HL-60/S4 treated with retinoic acid at 250 ng/mL for 4 days and 3 days (cell line): Measurements from ENCODE around the gene IL18RAP.

Experiments
- in situ Hi-C: fragments of 300-500 bp; cut with MboI; formaldehyde crosslinking; loops from 2 replicates; pipeline ENCODE4 v1.7.0; 2022; ENCODE audit warnings: low sequenced_read_pairs

IL18RAP gene

GRCh38 chr2:102492006-102492405 lies 69.0 kb downstream of the IL18RAP start:
- in situ Hi-C loops, result no loop called here

- in situ Hi-C loops, result no loop called here
These were observed 71.6 kb downstream of the IL18RAP start for GRCh38 chr2:102494570-102494969.

DNA sequence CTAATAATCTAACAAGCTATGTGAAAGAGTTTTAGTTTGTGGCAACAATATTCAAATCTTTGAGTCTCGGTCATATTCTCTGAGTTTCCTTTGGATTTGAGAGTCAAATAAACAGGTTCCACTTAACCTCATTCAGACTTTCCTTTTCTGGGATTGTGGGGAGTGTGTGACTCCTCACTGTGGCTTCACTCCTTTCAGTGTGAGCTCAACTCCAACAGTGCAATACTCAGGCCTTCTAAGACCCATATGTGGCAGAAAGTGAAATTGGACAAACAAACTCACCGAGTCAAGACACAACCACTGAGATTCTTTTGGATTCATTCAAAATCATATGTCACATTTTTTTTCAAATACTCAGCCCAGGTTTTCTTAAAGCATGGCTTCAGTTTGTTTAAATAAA lies 75.5 kb downstream of the IL18RAP start:
- in situ Hi-C loops, result no loop called here

DNA sequence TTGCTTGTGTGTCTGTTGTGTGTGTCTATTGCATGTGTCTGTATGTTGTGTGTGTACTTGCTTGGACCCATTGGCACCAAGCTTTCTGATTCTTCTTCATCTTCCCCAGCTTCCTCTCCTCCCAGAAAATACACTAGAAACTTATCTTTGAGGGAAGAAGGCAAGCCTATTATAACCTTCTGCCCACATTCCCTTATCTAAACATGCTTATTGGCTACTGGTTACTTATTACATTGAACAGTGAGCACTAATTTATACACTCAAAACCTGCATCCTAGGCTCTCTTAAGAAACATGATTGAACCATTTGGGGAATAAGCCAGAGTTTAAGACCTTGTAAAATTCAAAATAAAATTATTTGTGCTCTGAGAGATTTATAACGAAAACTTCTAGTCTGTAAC lies 76.6 kb downstream of the IL18RAP start:
- in situ Hi-C loops, result no loop called here
